ENCODE results near the gene XCL2. TPM values are rescaled to one million over a fixed set of nuclear protein-coding genes. Genes with fewer than 3 reads are reported as not detected.

XCL2 gene
- total and polyA plus RNA-seq, 2 of the 8 experiments (the other 6 are each of a cell fraction or from before 2014, with no cell fraction given) = not detected

DNA sequence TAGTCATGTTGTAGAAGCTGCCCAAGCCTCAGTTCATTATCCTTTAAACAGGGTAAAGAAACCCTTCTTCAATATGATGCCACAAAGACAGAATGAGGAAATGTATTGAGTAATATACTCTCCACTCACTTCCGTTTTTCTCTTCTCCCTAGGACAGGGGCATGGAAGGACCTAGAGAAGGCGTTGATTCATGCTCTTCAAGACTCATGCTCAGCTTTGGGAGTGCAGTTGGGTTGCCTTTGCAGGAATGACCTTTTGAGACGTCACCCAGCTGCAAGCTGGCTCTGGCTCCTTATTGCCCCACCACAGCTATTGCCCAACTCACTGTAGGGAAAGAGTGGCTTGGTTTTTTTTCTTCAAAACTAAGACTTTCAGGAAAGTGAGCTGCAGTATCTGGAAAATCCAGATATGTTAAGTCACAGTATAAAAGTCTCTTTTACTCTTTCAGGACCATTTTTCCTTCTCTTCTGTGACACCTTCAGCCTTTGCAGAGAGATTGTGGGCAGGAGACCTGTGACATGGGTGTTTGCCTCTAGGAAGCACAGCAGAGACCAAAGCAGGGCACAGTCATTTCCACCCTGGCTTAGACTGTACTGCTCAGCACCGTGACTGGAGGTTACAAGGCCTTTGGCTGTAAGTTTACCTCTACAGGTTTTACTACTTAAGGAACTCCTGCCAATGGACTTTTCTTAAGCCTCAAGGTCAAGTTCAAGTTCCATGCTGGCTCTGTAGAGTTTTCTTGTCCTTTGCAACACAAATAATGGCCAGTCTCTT lies 39.5 kb downstream of the XCL2 start:
- no peak overlapping the region for H2BK15ac ChIP-seq (ENCODE audit: low read length)
- no peak overlapping the region for H2BK20ac ChIP-seq (ENCODE audit: low read length)
- no peak overlapping the region for H3K9ac ChIP-seq (replicated peaks in 1 of 4; ENCODE audit: extremely low read depth in 1 of 4, low read depth in 3 of 4, low read length in 3 of 4)
- H4K20me1 ChIP-seq (replicated peaks in 1 of 2; ENCODE audit: control insufficient read depth in 1 of 2, insufficient read depth in 2 of 2, low read length in 2 of 2) = no peaks in the 10 kb centered on the region
- H3K27me3 ChIP-seq (replicated peaks in 1 of 4; ENCODE audit: control insufficient read depth in 3 of 4, extremely low read depth in 1 of 4, insufficient read depth in 3 of 4, low read length in 3 of 4) = no peaks in the 10 kb centered on the region; a peak in 1 of 7 replicates
- no peaks in the 10 kb centered on the region for H3K9me3 ChIP-seq (ENCODE audit: insufficient read depth in 2 of 2, low read depth in 1 of 2, low read length in 1 of 2)
- no peak overlapping the region for H3K4me2 ChIP-seq (ENCODE audit: insufficient read depth in 1 of 2, low read depth in 2 of 2, low read length in 2 of 2)
- ChIA-PET POLR2A (ENCODE audit: partially characterized antibody) (no interaction called here), CTCF (ENCODE audit: partially characterized antibody) (interaction anchor here (0.9 to 1.8 kb wide), 4 partner anchors 16 to 65 kb away, joined by 3 to 5 read pairs (median 3); no protein-coding TSS in a partner anchor)
- no peak overlapping the region for H4K5ac ChIP-seq (ENCODE audit: insufficient read length, low read depth, low read length)
- no peaks in the 10 kb centered on the region for H3K79me1 ChIP-seq (ENCODE audit: low read depth, low read length)
- H2BK120ac ChIP-seq (replicated peaks; ENCODE audit: low read depth, low read length) = no peak overlapping the region
- H3K79me2 ChIP-seq (ENCODE audit: control insufficient read depth in 1 of 2, insufficient read depth in 2 of 2, low read length in 2 of 2) = no peaks in the 10 kb centered on the region
- no peak overlapping the region for H3K4me3 ChIP-seq (ENCODE audit: extremely low read depth in 1 of 4, insufficient read depth in 2 of 4, low read depth in 3 of 4, low read length in 4 of 4)
- FAIRE-seq = no peak
- no peak overlapping the region for H4K91ac ChIP-seq (replicated peaks; ENCODE audit: insufficient read length, low read length)
- no peak overlapping the region for H4K8ac ChIP-seq (ENCODE audit: extremely low read depth, insufficient read depth, low read length)
- no peaks in the 10 kb centered on the region for H3K4me1 ChIP-seq (replicated peaks in 1 of 4; ENCODE audit: control insufficient read depth in 3 of 4, insufficient read depth in 4 of 4, low read length in 3 of 4)
- DNase-seq (ENCODE audit: low read depth in 1 of 2, low spot score in 2 of 2) = no peak
- no peak overlapping the region for H2AFZ ChIP-seq (ENCODE audit: low read length)
- H3K56ac ChIP-seq (replicated peaks; ENCODE audit: insufficient read length, low read depth, low read length) = no peak overlapping the region
- H3K14ac ChIP-seq (ENCODE audit: insufficient read length) = no peak overlapping the region
- H3K36me3 ChIP-seq (ENCODE audit: control insufficient read depth in 2 of 4, insufficient read depth in 4 of 4, low read length in 3 of 4) = no peaks in the 10 kb centered on the region
- H3K4ac ChIP-seq (replicated peaks; ENCODE audit: insufficient read length, low read depth, low read length) = no peak overlapping the region
- no peaks in the 10 kb centered on the region for H3K23me2 ChIP-seq (ENCODE audit: low read depth, low read length)
- no peak overlapping the region for H2BK12ac ChIP-seq (ENCODE audit: low read depth, low read length)
- H3K18ac ChIP-seq (ENCODE audit: extremely low read depth, low read length) = no peak overlapping the region
- H3K27ac ChIP-seq (ENCODE audit: low read depth, low read length) = no peak overlapping the region
- H3K23ac ChIP-seq (ENCODE audit: insufficient read length) = no peak overlapping the region
- H2AK5ac ChIP-seq (ENCODE audit: low read depth, low read length) = no peak overlapping the region
- 85% methylated on average over 4 of the region's 4 CpGs; no CpG with 5 or more reads in 1 of the 2 experiments for WGBS, 2 experiments (ENCODE audit: extremely low coverage in 1 of 2, insufficient coverage in 1 of 2, insufficient read length in 1 of 2, insufficient replicate concordance in 2 of 2, low coverage in 1 of 2, low lambda C conversion rate in 2 of 2, missing lambda C conversion rate in 1 of 2)
- H2BK5ac ChIP-seq (ENCODE audit: low read depth, low read length) = no peak overlapping the region
- TF ChIP-seq ASH2L (IDR thresholded peaks at IDR 0.05; ENCODE audit: low read length) = no peak
- no peak for TF ChIP-seq KDM4A (IDR thresholded peaks at IDR 0.05; ENCODE audit: low read depth, low read length, severe bottlenecking)
